Stomach (tissue), 4 donors: ENCODE data around the gene RAB3GAP2.

Experiments
- EP300 ChIP-seq: sonication (generic); formaldehyde crosslinking; IDR thresholded peaks from one replicate; pipeline ENCODE4 v1.6.1; 2017; ENCODE audit warnings: antibody characterized with exemption
- POLR2A ChIP-seq, 4 donors: fragments of 450-650 bp; IDR thresholded peaks; one replicate each; pipeline ENCODE4 v1.6.1; 2016; ENCODE audit warnings: antibody characterized with exemption in 4 of 4, control low read depth in 2 of 4, mild to moderate bottlenecking in 1 of 4, moderate library complexity in 1 of 4
- POLR2AphosphoS5 ChIP-seq, 3 donors: sonication (generic); formaldehyde crosslinking; IDR thresholded peaks; one replicate each; pipeline ENCODE4 v1.6.1; 2016; ENCODE audit warnings: antibody characterized with exemption in 3 of 3
- TF ChIP-seq, protein P1 (sequence below), 7 experiments: fragments of 450-650 bp in 4 of 7; fragments of 200-600 bp in 3 of 7; sonication (generic) in 3 of 7; IDR thresholded peaks; one replicate each; pipeline ENCODE4 v1.5.1; 2016 to 2019; ENCODE audit warnings: antibody characterized with exemption in 7 of 7, control low read depth in 2 of 7, mild to moderate bottlenecking in 1 of 7

DNA sequence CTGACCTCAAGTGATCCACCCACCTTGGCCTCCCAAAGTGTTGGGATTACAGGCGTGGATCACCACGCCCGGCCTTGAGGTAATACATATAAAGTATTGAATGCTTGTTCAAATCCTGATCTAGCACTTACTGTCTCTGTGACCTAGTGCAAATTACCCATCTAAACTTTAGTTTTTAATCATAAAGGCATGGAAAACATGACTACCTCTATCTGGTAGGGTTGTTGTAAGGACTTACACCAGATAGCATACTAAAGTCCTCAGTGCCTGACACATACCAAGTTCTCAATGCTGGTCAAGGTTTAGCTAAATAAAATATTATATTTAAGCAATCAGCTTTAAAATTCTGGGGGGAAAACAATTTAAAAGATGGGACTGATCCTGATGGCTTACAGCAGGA is 38.3 kb downstream of the RAB3GAP2 start:
- TF ChIP-seq, protein P1, sequence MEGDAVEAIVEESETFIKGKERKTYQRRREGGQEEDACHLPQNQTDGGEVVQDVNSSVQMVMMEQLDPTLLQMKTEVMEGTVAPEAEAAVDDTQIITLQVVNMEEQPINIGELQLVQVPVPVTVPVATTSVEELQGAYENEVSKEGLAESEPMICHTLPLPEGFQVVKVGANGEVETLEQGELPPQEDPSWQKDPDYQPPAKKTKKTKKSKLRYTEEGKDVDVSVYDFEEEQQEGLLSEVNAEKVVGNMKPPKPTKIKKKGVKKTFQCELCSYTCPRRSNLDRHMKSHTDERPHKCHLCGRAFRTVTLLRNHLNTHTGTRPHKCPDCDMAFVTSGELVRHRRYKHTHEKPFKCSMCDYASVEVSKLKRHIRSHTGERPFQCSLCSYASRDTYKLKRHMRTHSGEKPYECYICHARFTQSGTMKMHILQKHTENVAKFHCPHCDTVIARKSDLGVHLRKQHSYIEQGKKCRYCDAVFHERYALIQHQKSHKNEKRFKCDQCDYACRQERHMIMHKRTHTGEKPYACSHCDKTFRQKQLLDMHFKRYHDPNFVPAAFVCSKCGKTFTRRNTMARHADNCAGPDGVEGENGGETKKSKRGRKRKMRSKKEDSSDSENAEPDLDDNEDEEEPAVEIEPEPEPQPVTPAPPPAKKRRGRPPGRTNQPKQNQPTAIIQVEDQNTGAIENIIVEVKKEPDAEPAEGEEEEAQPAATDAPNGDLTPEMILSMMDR (IDR thresholded peaks at IDR 0.05) = no peak
- TF ChIP-seq POLR2A (IDR thresholded peaks at IDR 0.05) (no peak), POLR2AphosphoS5 (IDR thresholded peaks at IDR 0.05) (no peak), EP300 (no peak)
